ENCODE results near the gene NCOA3. TPM values are rescaled to one million over a fixed set of nuclear protein-coding genes. Genes with fewer than 3 reads are reported as not detected.
A peak's percentile ranks its signal among the peaks of the same experiment; 100 is the strongest.

The NCOA3 gene
- total RNA-seq, 1 experiment from 2014 or later = 23.3 TPM

- no CpG with 5 or more reads among the region's 34 CpGs for WGBS (ENCODE audit: extremely low coverage, insufficient read length, low lambda C conversion rate)
- peak overlapping the region; percentile 94 for H3K4me2 ChIP-seq (ENCODE audit: insufficient read depth, insufficient read length, low read length)
- no peak overlapping the region for H3K23ac ChIP-seq (ENCODE audit: insufficient read length, low read depth, low read length)
- no peak overlapping the region for H3T11ph ChIP-seq (ENCODE audit: low read length)
- 0 out of 2 replicates have a peak overlapping the region, but pooled peaks have one; percentile 69 for H3K14ac ChIP-seq (ENCODE audit: insufficient read depth, low read length)
- no peak overlapping the region for H2AFZ ChIP-seq (ENCODE audit: low read length)
- H3K36me3 Mint-ChIP-seq (ENCODE audit: insufficient read depth in 1 of 3, low read depth in 3 of 3) = no peaks in the 10 kb centered on the region
- H3K9me3 ChIP-seq (ENCODE audit: control insufficient read depth, low read depth, low read length) = no peaks in the 10 kb centered on the region
- no peak overlapping the region for H3K4ac ChIP-seq (ENCODE audit: low read depth, low read length)
- H2AK5ac ChIP-seq (ENCODE audit: insufficient read length, low read length) = no peak overlapping the region
- no peak overlapping the region for H2BK15ac ChIP-seq (ENCODE audit: low read depth, low read length)
- peak overlapping the region; percentile 66 for H3K9ac ChIP-seq (ENCODE audit: extremely low read depth, insufficient read length, low read length)
- peaks cover 11% of the 10 kb centered on the region for H3K23me2 ChIP-seq (ENCODE audit: insufficient read length, low read depth, low read length, poor library complexity, severe bottlenecking)
- no peaks in the 10 kb centered on the region for H4K20me1 ChIP-seq (ENCODE audit: control insufficient read depth, insufficient read depth, insufficient read length)
- peaks cover 9% of the 10 kb centered on the region; the same call in 1 of the 2 replicates for H3K79me2 ChIP-seq (ENCODE audit: insufficient read depth, low read length)
- no peak overlapping the region for H2BK12ac ChIP-seq (ENCODE audit: insufficient read length, low read depth, low read length)
- H3K27me3 Mint-ChIP-seq (ENCODE audit: low read depth) = no peaks in the 10 kb centered on the region; the same call in 1 of the 2 replicates
- H2BK120ac ChIP-seq (ENCODE audit: low read depth, low read length, poor library complexity, severe bottlenecking) = no peak overlapping the region
- TF ChIP-seq CTCF (conservative IDR thresholded peaks at IDR 0.05) = no peak
- no peak overlapping the region for H2BK20ac ChIP-seq (ENCODE audit: low read depth, low read length, poor library complexity, severe bottlenecking)
- H4K91ac ChIP-seq (ENCODE audit: insufficient read length, low read depth, low read length) = no peak overlapping the region
- no peak overlapping the region for H3K18ac ChIP-seq (ENCODE audit: insufficient read length, low read depth, low read length)
- H3K79me1 ChIP-seq (ENCODE audit: insufficient read depth, low read depth, low read length, poor library complexity, severe bottlenecking) = no peaks in the 10 kb centered on the region
- no peak overlapping the region for H3K27ac ChIP-seq (ENCODE audit: insufficient read length, low read depth, low read length)
- no peaks in the 10 kb centered on the region for H3K9me3 Mint-ChIP-seq
- no peak overlapping the region for H2BK5ac ChIP-seq (ENCODE audit: insufficient read length, low read length)
- no peaks in the 10 kb centered on the region for H3K27me3 ChIP-seq (ENCODE audit: insufficient read depth, low read length)
- DNase-seq = no peak
- H3K27ac Mint-ChIP-seq = peak overlapping the region; percentile 68 to 95 (median 88)
- peaks cover 39 to 50% of the 10 kb centered on the region in 2 experiments for H3K4me1 Mint-ChIP-seq
- peaks cover 2% of the 10 kb centered on the region; the same call in 1 of the 2 replicates for H3K4me1 ChIP-seq (ENCODE audit: insufficient read depth, low read length)
- no peak overlapping the region for H3K56ac ChIP-seq (ENCODE audit: insufficient read length, low read depth, low read length)
- H4K8ac ChIP-seq (replicated peaks; ENCODE audit: insufficient read length, low read depth, low read length) = no peak overlapping the region
- H4K5ac ChIP-seq (ENCODE audit: insufficient read length, low read depth, low read length) = no peak overlapping the region
- peak overlapping the region; percentile 93 to 97 for H3K4me3 Mint-ChIP-seq
Measured at GRCh38 chr20:47502271-47503239, 868 bp downstream of the NCOA3 start.

Data from H9 (cell line).